ENCODE measurements around the gene LPGAT1.

Gene LPGAT1

DNA sequence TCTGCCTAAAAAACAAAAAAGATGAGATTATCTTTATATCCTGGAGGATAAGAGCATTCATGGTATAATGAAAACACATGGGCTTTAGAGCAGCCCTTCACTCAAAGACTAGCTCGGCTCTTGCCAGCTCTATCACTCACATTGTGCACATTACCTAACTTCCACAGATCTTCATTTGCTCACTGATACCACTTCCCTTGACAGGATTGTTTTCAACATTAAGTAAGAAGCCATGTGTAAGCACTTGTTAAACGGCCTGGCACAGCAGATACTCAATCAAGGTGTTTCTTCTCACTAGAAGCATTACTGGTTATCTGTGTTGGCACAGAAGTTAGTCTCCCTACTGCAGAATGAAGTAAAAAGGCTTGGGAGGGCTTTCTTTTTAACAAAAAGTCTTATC is 18.7 kb downstream of the LPGAT1 start:
- no peak for DNase-seq (ENCODE audit: extremely low read depth, low read depth)
- TF ChIP-seq, protein P1, sequence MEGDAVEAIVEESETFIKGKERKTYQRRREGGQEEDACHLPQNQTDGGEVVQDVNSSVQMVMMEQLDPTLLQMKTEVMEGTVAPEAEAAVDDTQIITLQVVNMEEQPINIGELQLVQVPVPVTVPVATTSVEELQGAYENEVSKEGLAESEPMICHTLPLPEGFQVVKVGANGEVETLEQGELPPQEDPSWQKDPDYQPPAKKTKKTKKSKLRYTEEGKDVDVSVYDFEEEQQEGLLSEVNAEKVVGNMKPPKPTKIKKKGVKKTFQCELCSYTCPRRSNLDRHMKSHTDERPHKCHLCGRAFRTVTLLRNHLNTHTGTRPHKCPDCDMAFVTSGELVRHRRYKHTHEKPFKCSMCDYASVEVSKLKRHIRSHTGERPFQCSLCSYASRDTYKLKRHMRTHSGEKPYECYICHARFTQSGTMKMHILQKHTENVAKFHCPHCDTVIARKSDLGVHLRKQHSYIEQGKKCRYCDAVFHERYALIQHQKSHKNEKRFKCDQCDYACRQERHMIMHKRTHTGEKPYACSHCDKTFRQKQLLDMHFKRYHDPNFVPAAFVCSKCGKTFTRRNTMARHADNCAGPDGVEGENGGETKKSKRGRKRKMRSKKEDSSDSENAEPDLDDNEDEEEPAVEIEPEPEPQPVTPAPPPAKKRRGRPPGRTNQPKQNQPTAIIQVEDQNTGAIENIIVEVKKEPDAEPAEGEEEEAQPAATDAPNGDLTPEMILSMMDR (IDR thresholded peaks at IDR 0.05; ENCODE audit: low read depth, low read length), result no peak

DNA sequence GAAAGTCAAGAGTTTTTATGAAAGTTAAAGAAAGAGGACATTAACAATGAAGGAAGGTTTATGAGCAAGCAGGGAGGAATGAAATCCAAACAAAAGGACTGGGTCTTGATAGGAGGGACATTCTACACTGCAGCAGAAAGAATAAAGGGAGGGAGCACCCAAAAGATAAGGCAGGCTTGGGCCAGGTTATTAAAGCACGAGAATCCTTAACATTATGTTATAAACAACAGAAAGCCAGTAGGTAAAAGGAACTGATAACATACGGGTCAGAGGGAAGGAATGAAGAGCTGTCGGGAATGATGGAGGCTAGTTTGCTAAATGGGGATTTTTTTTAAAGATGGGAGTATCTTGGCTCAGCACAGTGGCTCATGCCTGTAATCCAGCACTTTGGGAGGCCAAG is 19.4 kb downstream of the LPGAT1 start:
- TF ChIP-seq, protein P1 (IDR thresholded peaks at IDR 0.05; ENCODE audit: low read depth, low read length), result no peak

DNA sequence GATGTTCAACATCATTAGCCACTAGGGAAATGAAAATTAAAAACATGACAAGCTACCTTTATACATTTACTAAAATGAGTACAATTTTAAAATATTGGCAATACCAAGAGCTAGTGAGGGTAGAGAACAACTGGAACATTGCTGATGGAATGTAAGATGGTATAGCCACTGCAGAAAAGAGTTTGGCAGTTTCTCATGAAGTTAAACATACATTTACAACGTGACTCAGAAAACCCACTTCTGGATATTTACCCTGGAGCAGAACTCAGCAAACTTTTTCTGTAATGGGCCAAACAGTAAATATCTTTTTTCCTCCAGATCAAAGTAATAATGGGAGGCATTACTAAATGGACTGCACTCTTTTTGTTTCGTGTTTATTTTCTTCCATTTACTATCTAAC is 22.1 kb downstream of the LPGAT1 start:
- no peak for DNase-seq (ENCODE audit: extremely low read depth, low read depth)
- TF ChIP-seq, protein P1 (IDR thresholded peaks at IDR 0.05; ENCODE audit: low read depth, low read length), result no peak

More for the DNA sequence above, 19.4 kb downstream of the LPGAT1 start:
- DNase-seq (ENCODE audit: extremely low read depth, low read depth), result no peak

DNA sequence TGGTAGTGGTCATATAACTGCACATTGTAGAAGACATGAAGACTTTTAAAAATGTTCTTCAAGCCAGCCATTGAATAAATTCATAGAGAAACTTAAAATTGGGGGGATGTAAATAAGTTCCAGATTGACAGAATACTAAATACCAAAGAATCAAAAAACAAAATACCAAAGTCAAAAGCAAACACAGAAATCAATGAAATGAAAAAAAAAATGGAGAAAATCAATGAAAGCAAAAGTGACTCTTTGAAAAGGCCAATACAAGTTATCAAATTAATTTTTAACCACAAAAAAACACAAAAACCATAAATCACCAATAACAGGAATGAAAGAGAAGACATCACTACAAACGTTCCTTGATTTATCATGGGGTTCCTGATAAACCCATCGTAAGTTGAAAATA is 25.6 kb downstream of the LPGAT1 start:
- TF ChIP-seq, protein P1 (IDR thresholded peaks at IDR 0.05; ENCODE audit: low read depth, low read length), result no peak
- no peak for DNase-seq (ENCODE audit: extremely low read depth, low read depth)

DNA sequence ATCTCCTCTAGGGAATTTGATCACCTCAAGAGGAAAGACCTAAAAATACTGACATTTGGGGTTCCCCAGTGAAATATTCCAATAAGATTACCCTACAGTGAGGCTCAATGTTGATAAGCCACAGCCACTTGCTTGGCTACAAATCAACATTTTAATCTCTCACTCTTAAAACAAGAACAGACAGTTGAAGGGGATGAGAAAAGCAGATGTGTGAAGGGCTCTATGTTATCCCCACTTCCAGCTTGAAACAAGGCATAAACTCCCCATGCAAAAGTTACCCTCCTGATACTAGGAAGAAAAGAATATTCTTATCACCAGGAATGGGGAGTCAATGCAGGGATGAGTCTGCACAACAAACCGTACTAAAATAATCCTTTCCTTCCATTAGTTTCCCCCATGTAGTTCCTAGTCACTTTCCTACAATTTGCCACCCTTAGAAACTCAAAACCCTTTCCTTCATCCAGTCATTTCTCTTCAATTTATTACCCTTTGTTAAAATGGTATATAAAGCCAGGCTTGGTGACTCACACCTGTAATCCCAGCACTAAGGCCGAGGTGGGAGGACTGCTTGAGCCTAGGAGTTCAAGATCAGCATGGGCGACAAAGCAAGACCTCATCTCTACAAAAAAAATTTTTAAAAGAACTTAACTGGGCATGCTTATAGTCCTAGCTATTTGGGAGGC is 29.5 kb downstream of the LPGAT1 start:
- TF ChIP-seq, protein P1 (IDR thresholded peaks at IDR 0.05; ENCODE audit: low read depth, low read length), result no peak
- DNase-seq (ENCODE audit: extremely low read depth, low read depth), result no peak

DNA sequence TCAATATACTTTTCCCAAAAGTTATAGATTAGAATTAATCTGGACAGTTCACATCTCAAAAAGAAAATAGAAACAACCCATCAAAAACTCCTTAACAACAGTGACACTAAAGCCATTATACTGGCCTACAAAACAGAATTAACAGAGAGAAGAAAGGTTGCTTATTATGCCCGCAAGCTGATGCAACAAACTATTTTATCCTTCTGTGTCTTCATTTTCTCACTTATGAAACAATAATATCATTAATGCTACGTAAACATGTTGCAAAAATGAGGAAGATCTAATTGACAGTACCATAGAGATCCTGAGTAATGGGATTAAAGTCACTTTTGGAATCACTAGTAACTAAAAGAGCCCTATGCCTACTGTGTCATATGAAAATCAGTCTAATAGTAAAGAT is 32.6 kb downstream of the LPGAT1 start:
- TF ChIP-seq, protein P1 (IDR thresholded peaks at IDR 0.05; ENCODE audit: low read depth, low read length), result no peak

DNA sequence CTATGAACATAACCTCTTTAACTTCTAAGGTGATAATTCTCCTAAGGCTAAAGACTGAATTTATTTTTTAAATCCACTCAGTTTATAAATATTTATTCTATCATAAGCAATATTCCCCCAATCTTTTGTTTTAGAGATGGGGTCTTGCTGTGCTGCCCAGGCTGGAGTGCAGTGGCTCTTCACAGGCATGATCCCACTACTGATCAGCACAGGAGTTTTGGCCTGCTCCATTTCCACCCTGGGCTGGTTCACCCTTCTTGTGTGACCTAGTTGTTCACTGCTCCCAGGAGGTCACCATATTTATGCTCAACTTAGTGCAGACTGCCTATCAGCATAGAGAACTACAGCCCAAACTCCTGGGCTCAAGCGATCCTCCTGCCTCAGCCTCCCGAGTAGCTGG is 38.6 kb downstream of the LPGAT1 start:
- DNase-seq (ENCODE audit: extremely low read depth, low read depth), result no peak
- TF ChIP-seq, protein P1 (IDR thresholded peaks at IDR 0.05; ENCODE audit: low read depth, low read length), result no peak

More for the DNA sequence above, 32.6 kb downstream of the LPGAT1 start:
- DNase-seq (ENCODE audit: extremely low read depth, low read depth), result no peak

All from AG09319 (cell line).